Transverse colon (tissue), 4 donors: ENCODE data around the gene PRIM1. TPM values are rescaled to one million over a fixed set of nuclear protein-coding genes. Genes with fewer than 3 reads are reported as not detected.

Source experiments
- DNase-seq: peaks from one replicate; pipeline ENCODE4 v3.0.0-alpha.2; 2019
- H3K27ac ChIP-seq, 4 donors: fragments of 200-600 bp; sonication (generic); 2 replicates each; pipeline ENCODE4 v1.5.1; 2016 to 2018; ENCODE audit warnings: inconsistent platforms in 4 of 4
- H3K27me3 ChIP-seq: fragments of 200-600 bp; sonication (generic); 2 replicates; pipeline ENCODE4 v1.5.1; 2017; ENCODE audit warnings: inconsistent platforms
- H3K36me3 ChIP-seq, 4 donors: fragments of 200-600 bp; sonication (generic); 2 replicates each; pipeline ENCODE4 v1.5.1; 2017 to 2019; ENCODE audit warnings: inconsistent platforms in 4 of 4
- H3K4me1 ChIP-seq, 4 donors: fragments of 200-600 bp; sonication (generic); 2 replicates each; pipeline ENCODE4 v1.5.1; 2017 to 2020; ENCODE audit warnings: inconsistent platforms in 4 of 4
- H3K4me3 ChIP-seq, 4 donors: fragments of 200-600 bp; sonication (generic); 1 replicate in 1 of 4; 2 replicates in 3 of 4; pipeline versions ENCODE4 v1.5.1 to v1.6.1; 2017 to 2019; ENCODE audit warnings: inconsistent platforms in 4 of 4
- H3K9me3 ChIP-seq, 2 donors: fragments of 200-600 bp; sonication (generic); 2 replicates each; pipeline ENCODE4 v1.5.1; 2017 to 2019; ENCODE audit warnings: inconsistent platforms in 2 of 2
- EP300 ChIP-seq: sonication (generic); formaldehyde crosslinking; IDR thresholded peaks from one replicate; pipeline ENCODE4 v1.6.1; 2017; ENCODE audit warnings: antibody characterized with exemption, low read depth
- POLR2A ChIP-seq: fragments of 450-650 bp; IDR thresholded peaks from one replicate; pipeline ENCODE4 v1.6.1; 2016; ENCODE audit warnings: antibody characterized with exemption, mild to moderate bottlenecking, moderate library complexity
- POLR2AphosphoS5 ChIP-seq, 3 donors: sonication (generic); formaldehyde crosslinking; IDR thresholded peaks; one replicate each; pipeline ENCODE4 v1.6.1; 2016; ENCODE audit warnings: antibody characterized with exemption in 3 of 3
- WGBS, 2 donors: methylation state at CpG; one replicate each; pipeline ENCODE4 v1.1.5; 2018; ENCODE audit warnings: low coverage in 1 of 2; 5-methylcytosine and 5-hydroxymethylcytosine counted together
- in situ Hi-C, 4 donors: fragments of 200-750 bp; cut with MboI; loops; one replicate each; pipeline versions ENCODE4 v1.15.0 to v1.15.1; 2017; ENCODE audit warnings: low sequenced_read_pairs in 3 of 4, low pct_ligation_motif_present in 1 of 4, low pct_unique_long_range_greater_than_20kb in 1 of 4
- intact Hi-C: fragments of 100-400 bp; cut with DNase I; formaldehyde crosslinking; loops from one replicate; pipeline ENCODE4 v1.15.1; 2023; ENCODE audit warnings: low total_unique reads
- total RNA-seq, 4 donors: library from RNA; depleted of rRNA; stranded (reverse); fragments of >200 nt; gene quantifications; one replicate each; pipeline ENCODE4 v1.1.0, GENCODE V29; 2016
- TF ChIP-seq, protein P1 (sequence below), 5 experiments: fragments of 200-600 bp in 3 of 5; fragments of 450-650 bp in 2 of 5; sonication (generic) in 3 of 5; IDR thresholded peaks; 1 replicate in 2 of 5; 2 replicates in 3 of 5; pipeline ENCODE4 v1.5.1; 2016 to 2017; ENCODE audit warnings: antibody characterized with exemption in 5 of 5, inconsistent platforms in 3 of 5, mild to moderate bottlenecking in 2 of 5, moderate library complexity in 1 of 5

Gene PRIM1
- total RNA-seq, 4 donors from 2014 or later: 1.4 to 10.6 (median 5.6) TPM; not detected in 1

DNA sequence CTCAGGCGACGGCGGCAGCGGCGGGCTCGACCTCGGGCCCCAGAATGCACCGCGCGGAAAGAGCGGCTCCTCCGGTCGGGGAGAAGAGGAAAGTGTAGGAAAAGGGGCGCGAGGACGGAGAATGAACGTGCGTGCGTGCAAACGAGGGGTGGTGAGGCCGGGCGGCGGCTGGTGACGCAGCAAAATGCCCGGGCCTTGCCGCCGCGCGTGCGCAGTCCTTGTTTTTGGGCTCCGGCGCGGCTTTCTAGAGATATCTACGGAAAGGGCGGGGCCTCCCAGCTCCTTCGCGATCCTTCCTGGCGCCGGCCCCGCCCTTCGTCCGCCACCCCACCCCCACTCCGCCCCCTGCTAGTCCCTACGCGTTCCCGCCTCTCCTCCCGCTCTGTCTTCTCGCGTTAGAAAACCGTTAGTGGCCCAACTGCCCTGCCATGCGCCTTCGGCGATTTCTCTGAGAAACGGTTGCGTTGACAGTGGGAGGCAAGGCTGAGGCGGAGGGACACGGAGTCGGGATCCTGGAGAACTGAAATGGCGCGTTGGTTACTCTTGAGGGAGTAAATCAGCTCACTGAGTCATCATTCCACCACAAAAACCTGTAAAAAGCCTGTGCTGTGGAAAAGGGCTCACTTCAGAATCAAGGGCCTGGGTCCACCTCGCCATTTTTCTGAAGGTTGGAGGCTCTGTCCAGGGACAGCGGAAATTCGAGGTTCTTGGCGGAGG, 63.8 kb downstream of the PRIM1 start, which contains the start of gene PTGES3:
PTGES3 (minus strand) TSS at position 156 of the 717 bp plus-strand sequence. CDS start 285 bp downstream, outside the sequence.
- peak; percentile 98 for DNase-seq
- peak within 1 kb of the TSS; percentile 64 to 93 (median 86) for H3K4me3 ChIP-seq
- in situ Hi-C loops: no loop called here
- no peaks in the 10 kb centered on the region for H3K36me3 ChIP-seq
- 0 to 3% methylated on average over 16 to 31 of the region's 64 CpGs for WGBS, 2 donors
- H3K27me3 ChIP-seq: no peaks in the 10 kb centered on the region
- peak within 1 kb of the TSS; percentile 100 for H3K27ac ChIP-seq
- no peaks in the 10 kb centered on the region for H3K9me3 ChIP-seq
- TF ChIP-seq POLR2AphosphoS5 (IDR thresholded peaks at IDR 0.05) (peak; percentile 95 to 99 (median 97)), EP300 (no peak), POLR2A (peak; percentile 97)
- TF ChIP-seq, protein P1, sequence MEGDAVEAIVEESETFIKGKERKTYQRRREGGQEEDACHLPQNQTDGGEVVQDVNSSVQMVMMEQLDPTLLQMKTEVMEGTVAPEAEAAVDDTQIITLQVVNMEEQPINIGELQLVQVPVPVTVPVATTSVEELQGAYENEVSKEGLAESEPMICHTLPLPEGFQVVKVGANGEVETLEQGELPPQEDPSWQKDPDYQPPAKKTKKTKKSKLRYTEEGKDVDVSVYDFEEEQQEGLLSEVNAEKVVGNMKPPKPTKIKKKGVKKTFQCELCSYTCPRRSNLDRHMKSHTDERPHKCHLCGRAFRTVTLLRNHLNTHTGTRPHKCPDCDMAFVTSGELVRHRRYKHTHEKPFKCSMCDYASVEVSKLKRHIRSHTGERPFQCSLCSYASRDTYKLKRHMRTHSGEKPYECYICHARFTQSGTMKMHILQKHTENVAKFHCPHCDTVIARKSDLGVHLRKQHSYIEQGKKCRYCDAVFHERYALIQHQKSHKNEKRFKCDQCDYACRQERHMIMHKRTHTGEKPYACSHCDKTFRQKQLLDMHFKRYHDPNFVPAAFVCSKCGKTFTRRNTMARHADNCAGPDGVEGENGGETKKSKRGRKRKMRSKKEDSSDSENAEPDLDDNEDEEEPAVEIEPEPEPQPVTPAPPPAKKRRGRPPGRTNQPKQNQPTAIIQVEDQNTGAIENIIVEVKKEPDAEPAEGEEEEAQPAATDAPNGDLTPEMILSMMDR (IDR thresholded peaks at IDR 0.05): no peak
- peaks cover 0 to 43% (median 28%) of the 10 kb centered on the region in 4 donors for H3K4me1 ChIP-seq
- intact Hi-C loops: loop anchor here (2.0 kb wide), 1 partner anchor 37 kb away; the partner anchor contains the start of gene NACA

DNA sequence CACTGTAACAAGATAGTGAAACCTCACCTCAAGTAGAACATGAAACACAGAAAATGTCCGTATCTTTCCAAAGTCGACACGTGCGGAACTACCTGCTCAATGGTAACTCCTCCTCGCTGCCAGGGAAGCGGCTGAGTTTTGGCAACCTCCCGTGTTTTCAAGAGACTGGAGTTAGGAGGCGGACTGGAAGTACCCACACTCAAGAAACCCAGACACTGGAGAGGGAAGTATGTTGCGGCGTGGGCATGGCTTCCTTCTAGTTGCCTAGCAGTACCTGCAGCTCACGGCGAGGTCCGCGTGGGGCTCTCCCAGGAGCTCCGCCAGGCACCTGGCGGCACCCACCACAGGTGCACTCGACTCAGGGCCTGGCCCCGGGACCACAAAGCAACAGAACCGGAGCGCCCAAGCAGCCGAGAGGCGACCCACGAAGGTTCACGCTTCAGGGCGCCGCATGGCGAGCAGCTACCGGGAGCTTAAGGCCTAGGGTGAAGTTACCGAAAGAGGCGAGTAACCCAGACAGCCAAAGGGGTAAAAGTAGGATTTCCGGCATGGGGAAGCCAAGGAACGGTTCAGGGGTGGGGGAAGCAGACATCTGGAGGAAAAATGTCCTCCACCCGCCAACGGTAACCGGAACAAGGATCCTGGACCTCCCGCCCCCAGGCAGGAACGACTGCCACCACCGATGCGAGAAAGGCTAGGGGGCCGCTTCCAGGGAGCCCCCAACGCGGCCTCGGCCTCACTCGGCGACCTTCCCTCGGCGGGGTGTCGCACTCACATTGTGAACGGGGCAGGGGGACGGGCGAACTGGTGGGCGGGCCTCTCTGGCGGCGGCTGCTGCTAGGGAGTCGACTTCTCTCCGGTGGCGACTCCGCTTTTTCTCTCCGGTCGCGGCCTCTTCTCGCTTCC, 64.6 kb downstream of the PRIM1 start:
- Histone ChIP-seq H3K27ac (peak overlapping the region; percentile 100), H3K9me3 (no peaks in the 10 kb centered on the region), H3K4me1 (peaks cover 0 to 51% (median 35%) of the 10 kb centered on the region in 4 donors), H3K4me3 (peak overlapping the region; percentile 64 to 93 (median 86)), H3K36me3 (no peaks in the 10 kb centered on the region), H3K27me3 (no peaks in the 10 kb centered on the region)
- 0% methylated on average over 5 to 47 of the region's 62 CpGs for WGBS, 2 donors
- intact Hi-C loops (loop anchor here (2.0 kb wide), 1 partner anchor 37 kb away; the partner anchor contains the start of gene NACA), in situ Hi-C loops (no loop called here)
- TF ChIP-seq POLR2A (no peak), POLR2AphosphoS5 (IDR thresholded peaks at IDR 0.05) (peak in 1 of 3 donors; percentile 3)
- peak; percentile 69 for DNase-seq

DNA sequence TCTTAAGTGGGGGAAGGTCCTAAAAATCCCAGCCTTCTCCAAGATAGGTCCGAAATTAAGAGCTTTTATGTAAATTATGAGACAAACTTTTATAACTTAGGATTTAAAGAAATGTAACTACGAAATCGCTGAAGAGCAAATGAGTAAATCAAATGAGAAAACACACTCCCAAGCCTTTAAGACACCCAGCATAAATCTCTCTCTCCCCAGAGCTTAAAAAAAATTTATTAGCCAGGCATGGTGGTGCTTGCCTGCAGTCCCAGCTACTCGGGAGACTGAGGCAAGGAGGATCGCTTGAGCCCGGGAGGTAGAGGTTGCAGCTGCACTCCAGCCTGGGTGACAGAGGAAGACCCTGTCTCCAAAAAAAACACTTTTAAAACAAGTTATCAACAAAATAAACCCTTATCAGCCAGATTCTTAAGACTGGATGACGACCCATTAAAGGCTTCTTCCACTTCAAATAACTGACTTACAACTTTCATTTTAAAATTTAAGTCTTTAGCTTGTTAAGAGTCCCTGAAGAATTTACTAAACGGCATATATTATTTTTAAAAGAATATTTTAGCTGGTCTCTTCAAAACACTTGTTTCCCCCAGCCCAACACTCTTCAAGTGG, 67.3 kb downstream of the PRIM1 start:
- in situ Hi-C loops: no loop called here
- Histone ChIP-seq H3K27ac (peak overlapping the region; percentile 100), H3K27me3 (no peaks in the 10 kb centered on the region), H3K4me3 (peak overlapping the region; percentile 2 to 91 (median 48)), H3K4me1 (peaks cover 0 to 74% (median 43%) of the 10 kb centered on the region in 4 donors), H3K9me3 (no peaks in the 10 kb centered on the region), H3K36me3 (no peaks in the 10 kb centered on the region)
- no peak for TF ChIP-seq EP300
- TF ChIP-seq POLR2A: no peak
- TF ChIP-seq POLR2AphosphoS5 (IDR thresholded peaks at IDR 0.05): no peak
- TF ChIP-seq, protein P1 (IDR thresholded peaks at IDR 0.05): no peak
- intact Hi-C loops: no loop called here
- no peak for DNase-seq
- WGBS, 2 donors: 10 to 12% methylated on average over 5 to 8 of the region's 8 CpGs

DNA sequence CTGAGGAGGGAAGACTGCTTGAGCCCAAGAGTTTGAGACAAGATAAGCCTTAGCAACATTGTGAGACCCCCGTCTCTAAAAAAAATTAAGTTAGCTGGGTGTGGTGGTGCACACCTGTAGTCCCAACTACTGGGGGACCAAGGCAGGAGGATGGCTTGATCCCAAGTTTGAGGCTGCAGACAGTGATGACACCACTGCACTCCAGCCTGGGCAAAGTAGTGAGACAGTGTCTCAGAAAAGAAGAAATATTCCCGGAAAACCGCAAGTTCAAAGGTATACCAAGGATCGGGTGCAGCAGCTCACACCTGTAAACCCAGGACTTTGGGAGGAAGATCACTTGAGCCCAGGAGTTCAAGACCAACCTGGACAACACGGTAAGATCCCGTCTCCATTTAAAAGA, 69.8 kb downstream of the PRIM1 start:
- H3K27me3 ChIP-seq: no peaks in the 10 kb centered on the region
- H3K4me1 ChIP-seq: peaks cover 18 to 81% (median 57%) of the 10 kb centered on the region in 4 donors
- WGBS, 2 donors: 69% methylated on average over 6 of the region's 6 CpGs; no CpG with 5 or more reads in 1 of the 2 donors
- in situ Hi-C loops: no loop called here
- no peak overlapping the region for H3K4me3 ChIP-seq
- DNase-seq: no peak
- H3K27ac ChIP-seq: peak overlapping the region in 2 of 4 donors; percentile 100
- TF ChIP-seq EP300 (no peak), POLR2A (no peak), POLR2AphosphoS5 (IDR thresholded peaks at IDR 0.05) (no peak)
- TF ChIP-seq, protein P1 (IDR thresholded peaks at IDR 0.05): no peak
- no peaks in the 10 kb centered on the region for H3K9me3 ChIP-seq
- H3K36me3 ChIP-seq: no peaks in the 10 kb centered on the region
- intact Hi-C loops: no loop called here
